K562 (cell line): ENCODE results near the gene SRGN. TPM values are rescaled to one million over a fixed set of nuclear protein-coding genes. Genes with fewer than 3 reads are reported as not detected.

Source experiments
- MEIS2 ChIP-seq: fragments of 450-650 bp; IDR thresholded peaks from 2 replicates; pipeline ENCODE4 v1.6.1; 2014; ENCODE audit warnings: mild to moderate bottlenecking; ENCODE audit not compliant: partially characterized antibody
- MGA ChIP-seq: fragments of 450-650 bp; IDR thresholded peaks from 2 replicates; pipeline ENCODE4 v1.6.1; 2016; ENCODE audit warnings: mild to moderate bottlenecking, moderate library complexity
- PKNOX1 ChIP-seq: fragments of 450-650 bp; IDR thresholded peaks from 2 replicates; pipeline ENCODE4 v1.6.1; 2016
- TAF15 ChIP-seq: fragments of 200-400 bp; formaldehyde crosslinking; IDR thresholded peaks from 2 replicates; pipeline ENCODE4 v1.6.1; 2017; ENCODE audit warnings: mild to moderate bottlenecking, low read depth, low read length, moderate library complexity
- ZFP36 ChIP-seq: fragments of 150-350 bp; IDR thresholded peaks from 2 replicates; pipeline ENCODE4 v1.6.1; 2018; ENCODE audit warnings: low read length, low read depth; ENCODE audit not compliant: partially characterized antibody
- ZNF224 ChIP-seq: sonication (generic); formaldehyde crosslinking; IDR thresholded peaks from 2 replicates; pipeline ENCODE4 v1.8.0; 2022; ENCODE audit warnings: mild to moderate bottlenecking, missing genetic modification reagents
- ZNF699 ChIP-seq: fragments of 250-450 bp; sonication (Bioruptor Pico); IDR thresholded peaks from 2 replicates; pipeline ENCODE4 v1.8.0; 2021; ENCODE audit warnings: mild to moderate bottlenecking, moderate library complexity; ENCODE audit not compliant: insufficient replicate concordance
- polyA plus RNA-seq, 8 experiments: library from polyadenylated mRNA; depleted of rRNA in 4 of 8; stranded (reverse) in 5 of 8; unstranded in 3 of 8; fragments of >200 nt; fragmentation: Nextera tagmentation in 2 of 8; fragmentation: Illumina TruSeq in 1 of 8; extraction: Ambion mirVana in 2 of 8; extraction: Trizol in 1 of 8; gene quantifications; 2 replicates each; pipeline versions ENCODE4 v1.2.1 to v1.2.3, GENCODE V29; 2011 to 2014; ENCODE audit warnings: inconsistent platforms in 1 of 8, missing spikeins in 1 of 8
- total RNA-seq, 7 experiments: library from RNA; depleted of rRNA in 6 of 7; stranded (reverse); fragments of >200 nt in 6 of 7; fragmentation: Illumina TruSeq in 2 of 7; extraction: Trizol in 2 of 7; gene quantifications; 2 replicates each; pipeline versions ENCODE4 v1.2.1 to v1.2.3, GENCODE V29; 2011 to 2021; ENCODE audit warnings: low replicate concordance in 1 of 7

Gene SRGN
- total and polyA plus RNA-seq, 9 of the 15 experiments (the other 6 are each of a cell fraction or from before 2014, with no cell fraction given) = 136 to 304 (median 180) TPM

GRCh38 chr10:69145329-69145728 is 57.4 kb downstream of the SRGN start (continued):
- TF ChIP-seq MGA = no peak
- no peak for TF ChIP-seq TAF15
- peak; percentile 78 for TF ChIP-seq PKNOX1
- TF ChIP-seq ZNF699 (CRISPR knock-in tag) = no peak
- peak; percentile 75 for TF ChIP-seq MEIS2
- no peak for TF ChIP-seq ZFP36
- TF ChIP-seq ZNF224 (CRISPR knock-in tag) = no peak
